GM18870 (cell line): ENCODE measurements around the gene TSPYL2.

Source experiments
- ATAC-seq: cut with Tn5 transposase; IDR thresholded peaks from one replicate; pipeline ENCODE4 v1.9.1; 2021; ENCODE audit warnings: moderate library complexity; ENCODE audit not compliant: unreplicated experiment

TSPYL2 gene

GRCh38 chrX:53078943-53079342 is 3.2 kb upstream of the TSPYL2 start:
- ATAC-seq: no peak

- no peak for ATAC-seq
Measured at GRCh38 chrX:53080628-53081580, 1.3 kb upstream of the TSPYL2 start.

GRCh38 chrX:53082773-53083616 is 828 bp downstream of the TSPYL2 start:
- ATAC-seq: no peak

- ATAC-seq: no peak
Measured at GRCh38 chrX:53084043-53084570, 1.9 kb downstream of the TSPYL2 start.

- ATAC-seq: no peak
Measured at GRCh38 chrX:53084863-53085262, 2.7 kb downstream of the TSPYL2 start.

GRCh38 chrX:53085661-53086229 is 3.6 kb downstream of the TSPYL2 start:
- no peak for ATAC-seq

GRCh38 chrX:53086464-53086863 is 4.3 kb downstream of the TSPYL2 start:
- ATAC-seq: no peak

- no peak for ATAC-seq
Measured at GRCh38 chrX:53087388-53087831, 5.2 kb downstream of the TSPYL2 start.

- ATAC-seq: no peak
Measured at GRCh38 chrX:53088136-53088974, 6.2 kb downstream of the TSPYL2 start.

GRCh38 chrX:53089224-53089842 is 7.2 kb downstream of the TSPYL2 start:
- no peak for ATAC-seq

GRCh38 chrX:53089925-53090324 is 7.8 kb downstream of the TSPYL2 start:
- ATAC-seq: no peak

- no peak for ATAC-seq
Measured at GRCh38 chrX:53091354-53091753, 9.2 kb downstream of the TSPYL2 start.

GRCh38 chrX:53093177-53093655 is 11.0 kb downstream of the TSPYL2 start:
- no peak for ATAC-seq

- peak; percentile 84 for ATAC-seq
Measured at GRCh38 chrX:53093748-53094581, 11.8 kb downstream of the TSPYL2 start, which contains the start of gene KANTR. TSS of gene KANTR (plus strand) at chrX:53094142. CDS start at chrX:53124273, 30,131 bp downstream.

- no peak for ATAC-seq
Measured at GRCh38 chrX:53094582-53094905, 12.4 kb downstream of the TSPYL2 start.

- no peak for ATAC-seq
Measured at GRCh38 chrX:53095796-53096195, 13.6 kb downstream of the TSPYL2 start.

- no peak for ATAC-seq
Measured at GRCh38 chrX:53114864-53115549, 32.8 kb downstream of the TSPYL2 start.

- ATAC-seq: no peak
Measured at GRCh38 chrX:53115550-53115874, 33.3 kb downstream of the TSPYL2 start.
